ENCODE data around the gene KRTAP2-3. TPM values are rescaled to one million over a fixed set of nuclear protein-coding genes. Genes with fewer than 3 reads are reported as not detected.
"Not testable (repeated sequence)": the region's sequence is repeated elsewhere in the genome, so short reads cannot be mapped to it uniquely, and the experiment has no call there.

The KRTAP2-3 gene
- total RNA-seq, 1 donor from 2014 or later: not detected

- H3K4me3 Mint-ChIP-seq: peak overlapping the region; percentile 20
- no peaks in the 10 kb centered on the region for H3K36me3 Mint-ChIP-seq
- H3K9me3 Mint-ChIP-seq: peaks cover 9% of the 10 kb centered on the region
- TF ChIP-seq, protein P1, sequence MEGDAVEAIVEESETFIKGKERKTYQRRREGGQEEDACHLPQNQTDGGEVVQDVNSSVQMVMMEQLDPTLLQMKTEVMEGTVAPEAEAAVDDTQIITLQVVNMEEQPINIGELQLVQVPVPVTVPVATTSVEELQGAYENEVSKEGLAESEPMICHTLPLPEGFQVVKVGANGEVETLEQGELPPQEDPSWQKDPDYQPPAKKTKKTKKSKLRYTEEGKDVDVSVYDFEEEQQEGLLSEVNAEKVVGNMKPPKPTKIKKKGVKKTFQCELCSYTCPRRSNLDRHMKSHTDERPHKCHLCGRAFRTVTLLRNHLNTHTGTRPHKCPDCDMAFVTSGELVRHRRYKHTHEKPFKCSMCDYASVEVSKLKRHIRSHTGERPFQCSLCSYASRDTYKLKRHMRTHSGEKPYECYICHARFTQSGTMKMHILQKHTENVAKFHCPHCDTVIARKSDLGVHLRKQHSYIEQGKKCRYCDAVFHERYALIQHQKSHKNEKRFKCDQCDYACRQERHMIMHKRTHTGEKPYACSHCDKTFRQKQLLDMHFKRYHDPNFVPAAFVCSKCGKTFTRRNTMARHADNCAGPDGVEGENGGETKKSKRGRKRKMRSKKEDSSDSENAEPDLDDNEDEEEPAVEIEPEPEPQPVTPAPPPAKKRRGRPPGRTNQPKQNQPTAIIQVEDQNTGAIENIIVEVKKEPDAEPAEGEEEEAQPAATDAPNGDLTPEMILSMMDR (conservative IDR thresholded peaks at IDR 0.05): no peak
- no peak for DNase-seq (ENCODE audit: extremely low spot score, unreplicated experiment)
- peak overlapping the region; percentile 48 for H3K27ac Mint-ChIP-seq
- no peaks in the 10 kb centered on the region for H3K27me3 Mint-ChIP-seq
- peaks cover 11% of the 10 kb centered on the region for H3K4me1 Mint-ChIP-seq (ENCODE audit: unreplicated experiment)
Measured at GRCh38 chr17:41048441-41048840, 11.5 kb downstream of the KRTAP2-3 start.

DNA sequence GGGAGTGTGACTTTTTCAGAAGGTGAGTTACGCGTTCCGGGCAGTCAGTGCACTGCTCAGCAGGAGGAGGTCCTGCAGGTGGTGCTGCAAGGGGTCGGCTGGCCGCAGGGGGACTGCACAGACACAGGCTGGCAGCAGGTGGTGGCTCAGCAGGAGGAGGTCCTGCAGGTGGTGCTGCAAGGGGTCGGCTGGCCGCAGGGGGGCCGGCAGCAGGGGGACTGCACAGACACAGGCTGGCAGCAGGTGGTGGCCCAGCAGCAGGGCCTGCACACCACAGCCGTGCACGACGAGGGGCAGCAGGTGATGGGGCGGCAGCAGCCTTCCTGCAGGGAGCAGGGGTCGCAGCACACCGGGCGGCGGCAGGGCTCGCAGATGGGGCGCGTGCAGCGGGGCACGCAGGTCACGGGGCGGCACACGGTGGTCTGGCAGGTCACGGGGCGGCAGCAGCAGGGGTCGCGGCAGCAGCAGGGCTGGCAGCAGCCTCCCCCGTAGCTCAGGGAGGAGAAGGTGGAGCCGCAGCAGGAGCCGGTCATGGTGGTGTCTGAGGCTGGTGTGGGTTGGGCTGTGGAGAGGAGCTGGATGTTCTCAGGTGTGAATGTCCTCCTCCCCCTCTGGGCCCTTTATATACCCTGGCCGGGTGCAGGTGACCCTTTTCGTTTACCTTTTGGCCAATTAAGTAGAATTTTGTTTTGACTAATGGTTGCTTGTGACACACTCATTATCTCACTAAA lies 13.0 kb downstream of the KRTAP2-3 start, which contains the start of gene KRTAP2-1:
Gene KRTAP2-1 (minus strand): TSS at position 582 of the 731 bp plus-strand sequence. CDS start 49 bp downstream, at position 533.
- H3K36me3 Mint-ChIP-seq; H3K4me3 Mint-ChIP-seq; H3K27me3 Mint-ChIP-seq; DNase-seq (ENCODE audit: extremely low spot score, unreplicated experiment); H3K27ac Mint-ChIP-seq; H3K9me3 Mint-ChIP-seq: not testable (repeated sequence)
- peaks cover 11% of the 10 kb centered on the region for H3K4me1 Mint-ChIP-seq (ENCODE audit: unreplicated experiment)

- TF ChIP-seq, protein P1 (conservative IDR thresholded peaks at IDR 0.05): no peak
- no peaks in the 10 kb centered on the region for H3K4me1 Mint-ChIP-seq (ENCODE audit: unreplicated experiment)
- H3K27me3 Mint-ChIP-seq: no peaks in the 10 kb centered on the region
- H3K4me3 Mint-ChIP-seq: no peak overlapping the region
- DNase-seq (ENCODE audit: extremely low spot score, unreplicated experiment): no peak
- H3K27ac Mint-ChIP-seq: no peak overlapping the region
- H3K36me3 Mint-ChIP-seq: no peaks in the 10 kb centered on the region
- H3K9me3 Mint-ChIP-seq: peaks cover 5% of the 10 kb centered on the region
Measured at GRCh38 chr17:41042953-41043352, 17.0 kb downstream of the KRTAP2-3 start.

DNA sequence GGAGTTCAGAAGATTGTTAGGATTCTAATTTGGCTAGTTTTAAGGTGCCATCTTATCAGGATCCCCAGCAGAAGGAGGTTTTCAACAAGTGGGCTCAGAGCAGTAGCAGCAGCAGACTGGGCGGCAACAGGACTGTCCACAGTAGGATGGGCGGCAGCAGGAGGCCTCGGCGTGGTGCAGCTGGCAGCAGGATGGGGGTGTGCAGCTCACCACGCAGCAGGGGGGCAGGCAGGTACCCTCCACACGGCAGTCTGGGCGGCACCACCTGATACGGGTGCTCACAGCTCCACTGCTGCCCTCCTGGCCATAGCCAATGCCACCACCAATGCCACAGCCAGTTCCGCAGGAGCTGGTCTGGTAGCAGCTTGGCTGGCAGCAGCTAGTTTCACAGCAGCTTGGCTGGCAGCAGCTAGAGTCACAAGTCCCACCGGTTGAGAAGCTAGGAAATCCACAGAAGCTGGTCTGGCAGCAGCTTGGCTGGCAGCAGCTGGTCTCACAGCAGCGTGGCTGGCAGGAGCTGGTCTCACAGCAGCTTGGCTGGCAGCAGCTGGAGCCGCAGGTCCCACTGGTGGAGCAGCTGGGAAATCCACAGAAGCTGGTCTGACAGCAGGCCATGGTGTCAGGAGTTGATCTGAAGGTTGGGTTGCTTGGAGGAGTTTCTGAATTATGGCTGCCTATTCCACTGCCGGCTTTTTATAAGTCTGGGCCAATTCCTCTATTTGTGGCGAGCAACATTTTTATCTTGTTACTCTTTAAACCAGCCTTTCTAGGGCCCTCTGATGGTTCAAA lies 18.9 kb downstream of the KRTAP2-3 start, which contains the start of gene KRTAP1-1:
Gene KRTAP1-1 (minus strand): TSS at position 668 of the 789 bp plus-strand sequence. CDS start 53 bp downstream, at position 615.
- H3K27me3 Mint-ChIP-seq; DNase-seq (ENCODE audit: extremely low spot score, unreplicated experiment); H3K9me3 Mint-ChIP-seq; H3K36me3 Mint-ChIP-seq; H3K27ac Mint-ChIP-seq; H3K4me3 Mint-ChIP-seq; H3K4me1 Mint-ChIP-seq (ENCODE audit: unreplicated experiment): not testable (repeated sequence)

DNA sequence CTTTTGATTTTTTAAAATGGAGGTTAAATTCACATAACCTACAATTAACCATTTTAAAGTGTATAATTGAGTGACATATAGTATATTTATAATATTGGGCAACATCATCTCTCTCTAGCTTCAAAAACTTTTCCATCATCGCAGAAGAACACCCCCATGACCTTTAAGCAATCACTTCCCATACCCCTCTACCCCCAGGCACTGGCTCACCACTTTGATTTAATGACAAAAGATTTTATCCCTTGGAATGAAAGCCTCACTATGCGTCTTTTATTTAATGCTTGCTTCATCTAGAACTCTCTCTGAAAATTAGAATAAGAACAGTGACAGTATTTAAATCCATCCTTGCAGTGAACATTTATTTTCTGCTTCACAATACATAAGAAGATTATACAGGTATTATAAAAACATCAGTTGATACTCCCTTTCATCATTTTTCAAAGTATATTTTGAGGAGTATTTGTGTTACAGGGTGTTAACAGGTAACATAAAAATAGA lies 22.0 kb downstream of the KRTAP2-3 start:
- Mint-ChIP-seq H3K9me3 (no peaks in the 10 kb centered on the region), H3K36me3 (no peaks in the 10 kb centered on the region), H3K27me3 (no peaks in the 10 kb centered on the region), H3K27ac (no peak overlapping the region), H3K4me3 (no peak overlapping the region), H3K4me1 (ENCODE audit: unreplicated experiment) (no peaks in the 10 kb centered on the region)
- TF ChIP-seq, protein P1 (conservative IDR thresholded peaks at IDR 0.05): no peak
- DNase-seq (ENCODE audit: extremely low spot score, unreplicated experiment): no peak

DNA sequence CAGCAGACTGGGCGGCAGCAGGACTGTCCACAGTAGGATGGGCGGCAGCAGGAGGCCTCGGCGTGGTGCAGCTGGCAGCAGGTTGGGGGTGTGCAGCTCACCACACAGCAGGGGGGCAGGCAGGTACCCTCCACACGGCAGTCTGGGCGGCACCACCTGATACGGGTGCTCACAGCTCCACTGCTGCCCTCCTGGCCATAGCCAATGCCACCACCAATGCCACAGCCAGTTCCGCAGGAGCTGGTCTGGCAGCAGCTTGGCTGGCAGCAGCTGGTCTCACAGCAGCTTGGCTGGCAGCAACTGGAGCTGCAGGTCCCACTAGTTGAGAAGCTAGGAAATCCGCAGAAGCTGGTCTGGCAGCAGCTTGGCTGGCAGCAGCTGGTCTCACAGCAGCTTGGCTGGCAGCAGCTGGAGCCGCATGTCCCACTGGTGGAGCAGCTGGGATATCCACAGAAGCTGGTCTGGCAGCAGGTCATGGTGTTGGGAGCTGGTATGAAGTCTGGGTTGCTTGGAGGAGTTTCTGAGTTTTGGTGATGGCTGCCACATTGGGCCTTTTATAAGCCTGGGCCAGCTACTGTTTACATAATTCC lies 25.5 kb downstream of the KRTAP2-3 start, which contains the start of gene KRTAP1-3:
Gene KRTAP1-3 (minus strand): TSS at position 529 of the 590 bp plus-strand sequence. CDS start 53 bp downstream, at position 476.
- H3K27me3 Mint-ChIP-seq; H3K4me3 Mint-ChIP-seq; H3K4me1 Mint-ChIP-seq (ENCODE audit: unreplicated experiment); H3K9me3 Mint-ChIP-seq; DNase-seq (ENCODE audit: extremely low spot score, unreplicated experiment); H3K36me3 Mint-ChIP-seq; H3K27ac Mint-ChIP-seq: not testable (repeated sequence)
